GM10248 (cell line): ENCODE measurements around the gene E2F2.

Experiments used
- CTCF ChIA-PET: fragments of 300-600 bp; sonication (Branson Sonifier 250); formaldehyde crosslinking; extraction: SDS; loops from one replicate; lab custom pipeline; 2021; ENCODE audit warnings: antibody characterized with exemption; lab: Yijun Ruan, JAX
- POLR2A ChIA-PET: fragments of 350-650 bp; sonication (Branson Sonifier 250); formaldehyde crosslinking; extraction: SDS; loops from one replicate; lab custom pipeline; 2020; ENCODE audit warnings: antibody characterized with exemption; lab: Yijun Ruan, JAX
- DNase-seq: peaks from one replicate; pipeline ENCODE4 v3.0.0; 2012; ENCODE audit errors: extremely low spot score
- CTCF ChIP-seq: IDR thresholded peaks from 2 replicates; pipeline ENCODE4 v1.5.1; 2012; ENCODE audit warnings: mild to moderate bottlenecking, low read depth; ENCODE audit errors: extremely low read depth, missing control alignments, control extremely low read depth

E2F2 gene

DNA sequence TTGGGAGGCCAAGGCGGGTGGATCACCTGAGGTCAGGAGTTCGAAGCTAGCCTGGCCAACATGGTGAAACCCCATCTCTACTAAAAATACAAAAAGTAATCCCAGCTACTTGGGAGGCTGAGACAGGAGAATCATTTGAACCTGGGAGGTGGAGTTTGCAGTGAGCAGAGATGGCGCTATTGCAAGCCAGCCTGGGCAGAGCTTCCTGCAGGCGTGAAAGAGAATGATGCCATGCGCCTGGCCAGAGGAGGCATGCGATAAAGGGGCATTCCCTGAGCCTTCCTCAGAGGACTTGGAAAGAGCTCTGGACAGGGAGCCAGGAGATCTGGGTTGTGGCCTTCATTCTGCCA, 3.2 kb downstream of the E2F2 start:
- TF ChIP-seq CTCF, result no peak
- ChIA-PET POLR2A (no interaction called here), CTCF (interaction anchor here (1.1 to 28.7 kb wide), 12 partner anchors 8 to 220 kb away, joined by 3 to 508 read pairs (median 5); partner anchors contain the start of gene RPL11)
- no peak for DNase-seq

- ChIA-PET CTCF (interaction anchor here (1.1 to 28.7 kb wide), 8 partner anchors 9 to 164 kb away, joined by 3 to 508 read pairs (median 17); partner anchors contain the start of gene RPL11), POLR2A (no interaction called here)
- no peak for DNase-seq
- no peak for TF ChIP-seq CTCF
Observed at GRCh38 chr1:23527366-23527765, 3.7 kb downstream of the E2F2 start.

GRCh38 chr1:23526329-23527041, 4.5 kb downstream of the E2F2 start:
- TF ChIP-seq CTCF, result no peak
- ChIA-PET CTCF (interaction anchor here (1.8 to 28.7 kb wide), 6 partner anchors 12 to 112 kb away, joined by 5 to 508 read pairs (median 34); no protein-coding TSS in a partner anchor), POLR2A (interaction anchor here (0.6 kb wide), 1 partner anchor 1739 kb away, joined by 3 read pairs; no protein-coding TSS in a partner anchor)
- no peak for DNase-seq

GRCh38 chr1:23525558-23526250, 5.3 kb downstream of the E2F2 start:
- POLR2A ChIA-PET, result interaction anchor here (0.6 to 1.3 kb wide), 3 partner anchors 14 to 1738 kb away, joined by 3 read pairs; partner anchors contain the start of gene ID3
- no peak for TF ChIP-seq CTCF
- CTCF ChIA-PET, result interaction anchor here (0.8 to 28.7 kb wide), 7 partner anchors 9 to 430 kb away, joined by 3 to 508 read pairs (median 8); no protein-coding TSS in a partner anchor

DNA sequence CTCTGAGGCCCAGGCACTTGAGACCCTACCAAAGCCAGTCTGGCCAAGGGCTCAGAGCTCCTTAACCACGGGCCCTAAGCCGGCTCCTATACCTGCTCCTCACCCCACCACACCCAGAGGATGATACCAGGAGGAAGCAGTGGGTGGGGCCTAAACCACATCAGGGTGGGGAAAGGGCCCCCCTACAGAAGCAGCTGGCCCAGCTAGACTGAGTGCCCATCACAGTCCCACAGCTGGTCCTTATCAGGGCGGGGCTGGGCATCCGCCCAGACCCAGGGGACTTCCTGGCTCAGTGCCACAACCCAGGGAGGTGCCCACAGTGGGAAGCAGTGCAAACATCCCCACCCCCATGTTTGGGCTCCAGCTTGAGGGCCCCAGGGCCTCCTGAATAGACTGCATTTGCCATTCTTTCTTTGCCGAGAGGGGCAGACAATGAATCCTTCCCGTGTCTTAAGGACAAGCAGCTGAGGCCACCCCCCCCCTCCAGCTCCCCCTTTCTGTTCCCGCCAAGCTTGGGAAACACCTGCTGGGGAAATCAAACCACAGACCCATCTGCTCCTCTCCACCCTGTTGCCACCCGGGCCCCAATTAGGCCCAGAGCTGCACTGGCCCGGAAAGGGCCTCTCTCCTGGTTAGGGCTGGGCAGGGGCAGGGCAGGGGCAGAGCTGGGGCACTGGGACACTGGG, 6.2 kb downstream of the E2F2 start:
- CTCF ChIA-PET, result interaction anchor here (0.8 to 28.7 kb wide), 11 partner anchors 9 to 431 kb away, joined by 3 to 508 read pairs (median 5); no protein-coding TSS in a partner anchor
- no peak for TF ChIP-seq CTCF
- no peak for DNase-seq
- POLR2A ChIA-PET, result interaction anchor here (1.0 to 1.3 kb wide), 2 partner anchors 15 to 34 kb away, joined by 3 read pairs; partner anchors contain the start of gene ID3

More at GRCh38 chr1:23525558-23526250, 5.3 kb downstream of the E2F2 start:
- DNase-seq, result peak; percentile 59

GRCh38 chr1:23524163-23524562, 6.9 kb downstream of the E2F2 start:
- TF ChIP-seq CTCF, result no peak
- CTCF ChIA-PET, result interaction anchor here (1.0 to 28.7 kb wide), 7 partner anchors 14 to 159 kb away, joined by 3 to 508 read pairs (median 5); no protein-coding TSS in a partner anchor
- DNase-seq, result no peak
- POLR2A ChIA-PET, result no interaction called here
